ENCODE results near the gene DLGAP4. TPM values are rescaled to one million over a fixed set of nuclear protein-coding genes. Genes with fewer than 3 reads are reported as not detected.

The DLGAP4 gene
- total RNA-seq, 1 donor from 2014 or later, result 61.2 TPM

DNA sequence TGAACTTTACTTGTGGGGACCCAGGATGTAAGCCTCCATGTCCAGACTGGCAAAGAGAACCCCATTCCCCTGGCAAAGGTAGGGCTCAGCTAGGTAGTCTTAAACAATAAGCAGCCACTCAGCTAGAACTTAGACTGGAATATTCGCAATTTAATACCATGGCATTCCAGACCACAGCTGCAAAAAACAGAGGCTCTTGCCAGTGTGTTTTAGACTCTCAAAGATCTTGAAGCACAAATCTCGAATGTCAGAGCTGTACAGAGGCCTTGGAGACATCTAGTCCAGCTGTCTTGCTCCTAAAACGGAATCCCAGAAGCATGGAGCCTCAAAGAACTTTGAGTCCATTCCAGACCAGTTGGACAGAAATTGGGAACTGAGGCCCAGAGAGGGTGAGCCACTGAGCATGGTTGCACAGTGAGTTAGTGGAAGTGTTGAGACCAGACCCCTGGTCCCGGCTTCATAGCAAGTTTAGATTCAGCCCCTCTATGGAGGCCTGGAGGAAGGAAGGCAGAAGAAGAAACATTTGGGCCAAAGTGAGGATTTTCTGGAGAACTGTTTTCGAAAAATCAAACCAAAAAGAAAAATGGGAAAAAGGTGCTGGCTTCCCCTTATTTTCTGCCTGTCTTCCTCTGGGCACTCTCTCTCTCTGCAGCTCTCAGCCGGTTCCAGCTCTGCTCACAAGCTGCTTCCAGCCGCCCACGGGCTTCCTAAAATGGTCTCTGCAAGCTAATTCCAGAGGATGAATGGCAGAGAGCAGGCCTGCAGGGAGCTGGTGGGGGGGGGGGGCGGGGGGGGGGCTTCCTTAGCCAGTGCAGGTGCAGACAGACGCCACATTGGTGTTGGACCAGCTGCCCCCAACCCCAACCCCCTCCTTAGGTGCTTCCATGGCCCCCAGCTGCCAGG lies 37.4 kb upstream of the DLGAP4 start:
- no peaks in the 10 kb centered on the region for H3K36me3 ChIP-seq
- no peaks in the 10 kb centered on the region for H3K27me3 ChIP-seq
- no peaks in the 10 kb centered on the region for H3K4me1 ChIP-seq
- TF ChIP-seq, protein P1, sequence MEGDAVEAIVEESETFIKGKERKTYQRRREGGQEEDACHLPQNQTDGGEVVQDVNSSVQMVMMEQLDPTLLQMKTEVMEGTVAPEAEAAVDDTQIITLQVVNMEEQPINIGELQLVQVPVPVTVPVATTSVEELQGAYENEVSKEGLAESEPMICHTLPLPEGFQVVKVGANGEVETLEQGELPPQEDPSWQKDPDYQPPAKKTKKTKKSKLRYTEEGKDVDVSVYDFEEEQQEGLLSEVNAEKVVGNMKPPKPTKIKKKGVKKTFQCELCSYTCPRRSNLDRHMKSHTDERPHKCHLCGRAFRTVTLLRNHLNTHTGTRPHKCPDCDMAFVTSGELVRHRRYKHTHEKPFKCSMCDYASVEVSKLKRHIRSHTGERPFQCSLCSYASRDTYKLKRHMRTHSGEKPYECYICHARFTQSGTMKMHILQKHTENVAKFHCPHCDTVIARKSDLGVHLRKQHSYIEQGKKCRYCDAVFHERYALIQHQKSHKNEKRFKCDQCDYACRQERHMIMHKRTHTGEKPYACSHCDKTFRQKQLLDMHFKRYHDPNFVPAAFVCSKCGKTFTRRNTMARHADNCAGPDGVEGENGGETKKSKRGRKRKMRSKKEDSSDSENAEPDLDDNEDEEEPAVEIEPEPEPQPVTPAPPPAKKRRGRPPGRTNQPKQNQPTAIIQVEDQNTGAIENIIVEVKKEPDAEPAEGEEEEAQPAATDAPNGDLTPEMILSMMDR (IDR thresholded peaks at IDR 0.05), result no peak
- ATAC-seq, result no peak
- H3K4me3 ChIP-seq, result no peak overlapping the region
- no peak for DNase-seq
- intact Hi-C loops (cut with DNase I), result no loop called here
- H3K9me3 ChIP-seq, result no peaks in the 10 kb centered on the region
- no peak overlapping the region for H3K27ac ChIP-seq

DNA sequence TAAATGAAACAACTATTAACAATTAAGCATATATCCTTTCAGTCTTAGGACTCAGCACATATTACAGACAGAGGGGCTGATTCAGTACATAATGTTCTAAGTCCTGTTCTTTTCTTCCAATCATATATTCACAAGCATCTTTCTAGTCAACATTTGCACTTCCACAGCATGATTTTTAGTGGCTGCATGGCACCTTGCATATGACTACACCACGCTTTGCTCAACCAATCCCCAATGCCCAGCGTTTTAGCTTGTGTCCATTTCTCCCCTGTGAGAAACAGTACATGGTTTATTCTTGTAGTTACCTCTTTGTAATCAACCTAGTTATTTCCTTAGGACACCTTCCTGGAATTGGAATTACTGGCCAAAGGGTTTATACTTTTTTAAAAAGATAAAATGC lies 36.6 kb upstream of the DLGAP4 start:
- Histone ChIP-seq H3K4me3 (no peak overlapping the region), H3K36me3 (no peaks in the 10 kb centered on the region), H3K27me3 (no peaks in the 10 kb centered on the region), H3K9me3 (no peaks in the 10 kb centered on the region), H3K27ac (no peak overlapping the region), H3K4me1 (no peaks in the 10 kb centered on the region)
- ATAC-seq (no peak), DNase-seq (no peak)
- TF ChIP-seq, protein P1 (IDR thresholded peaks at IDR 0.05), result no peak
- intact Hi-C loops (cut with DNase I), result no loop called here

DNA sequence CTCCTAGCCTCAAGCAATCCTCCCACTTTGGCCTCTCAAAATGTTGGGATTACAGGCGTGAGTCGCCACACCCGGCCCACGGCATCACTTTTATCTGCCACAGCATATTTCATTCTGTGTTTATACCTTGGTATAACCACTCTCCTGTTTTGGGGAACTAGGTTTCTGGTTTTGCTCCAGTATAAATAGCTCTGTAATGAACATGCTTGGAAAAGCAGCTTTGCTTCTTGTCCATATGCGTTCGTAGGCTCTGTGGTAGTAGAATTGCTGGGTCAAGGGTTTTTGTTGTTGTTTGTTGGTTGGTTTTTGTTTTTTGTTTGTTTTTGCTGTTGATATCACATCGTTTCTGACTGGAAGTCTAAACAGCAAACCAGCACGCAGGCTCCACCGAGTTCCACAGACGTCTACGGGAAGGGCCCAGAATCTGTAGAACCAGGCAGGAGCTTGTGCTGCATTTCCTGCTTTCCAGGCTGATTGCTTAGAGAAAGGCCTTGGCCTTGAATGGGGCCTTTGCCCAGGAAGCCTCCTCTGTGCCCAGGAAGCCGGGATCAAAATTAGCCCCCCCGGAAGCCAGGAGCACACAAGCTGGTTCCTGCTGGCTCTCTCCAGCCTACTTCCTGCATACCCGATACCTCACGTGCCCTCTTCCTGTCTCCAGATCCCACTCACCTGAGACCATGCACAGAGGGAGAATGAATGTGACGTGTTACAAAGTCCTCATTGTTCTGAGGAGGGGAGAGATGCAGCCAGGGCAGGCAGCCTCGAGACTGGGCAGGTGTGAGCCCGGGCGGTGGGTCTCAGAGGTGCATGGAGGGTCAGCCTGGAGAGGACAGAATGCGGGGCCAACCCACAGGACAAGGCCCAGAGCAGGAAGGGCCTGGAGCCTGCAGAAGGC lies 35.1 kb upstream of the DLGAP4 start:
- TF ChIP-seq, protein P1 (IDR thresholded peaks at IDR 0.05), result no peak

DNA sequence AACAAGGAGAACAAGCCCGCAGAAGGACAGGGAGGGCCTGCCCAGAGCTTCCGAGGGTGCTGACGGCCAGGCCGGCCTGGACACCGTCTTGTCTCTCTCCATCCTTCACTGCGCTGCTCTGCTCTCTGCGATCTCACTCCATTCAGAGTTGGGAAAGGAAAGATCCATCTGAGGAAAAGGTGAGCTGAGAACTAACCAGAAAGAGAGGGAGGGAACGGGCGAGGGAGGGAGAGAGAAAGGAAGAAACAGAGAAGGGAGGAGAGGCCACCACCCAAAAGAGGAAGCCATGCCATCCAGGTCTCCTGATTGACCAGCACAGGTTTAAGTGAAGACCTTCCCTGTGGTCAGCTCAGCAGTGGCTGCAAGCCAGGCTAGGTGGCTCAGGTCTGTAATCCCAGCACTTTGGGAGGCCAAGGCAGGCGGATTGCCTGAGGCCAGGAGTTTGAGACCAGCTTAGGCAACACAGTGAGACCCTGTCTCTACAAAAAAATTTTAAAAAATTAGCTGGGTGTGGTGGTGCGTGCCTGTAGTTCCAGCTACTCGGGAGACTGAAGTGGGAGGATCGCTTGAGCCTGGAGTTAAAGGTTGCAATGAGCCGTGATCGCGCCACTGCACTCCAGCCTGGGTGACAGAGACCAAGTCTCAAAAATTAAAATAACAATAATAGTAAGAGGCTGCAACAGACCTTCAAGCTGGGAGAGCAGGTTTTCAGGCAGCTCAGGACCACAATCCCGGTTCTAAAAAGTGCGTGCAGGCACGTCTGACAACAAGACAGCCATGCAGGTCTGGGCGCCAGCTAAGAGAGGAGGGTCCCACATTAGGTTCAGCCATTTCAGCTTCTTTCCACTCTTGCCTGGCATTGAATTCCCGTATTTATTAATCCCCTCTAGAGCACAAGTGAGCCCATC lies 34.2 kb upstream of the DLGAP4 start:
- DNase-seq, result no peak
- no peaks in the 10 kb centered on the region for H3K4me1 ChIP-seq
- intact Hi-C loops (cut with DNase I), result no loop called here
- H3K27ac ChIP-seq, result no peak overlapping the region
- ATAC-seq, result no peak
- TF ChIP-seq, protein P1 (IDR thresholded peaks at IDR 0.05), result no peak
- no peaks in the 10 kb centered on the region for H3K36me3 ChIP-seq
- H3K9me3 ChIP-seq, result no peaks in the 10 kb centered on the region
- no peak overlapping the region for H3K4me3 ChIP-seq
- H3K27me3 ChIP-seq, result no peaks in the 10 kb centered on the region

More for the DNA sequence above, 35.1 kb upstream of the DLGAP4 start:
- H3K36me3 ChIP-seq, result no peaks in the 10 kb centered on the region
- intact Hi-C loops (cut with DNase I), result no loop called here
- DNase-seq (no peak), ATAC-seq (no peak)
- no peaks in the 10 kb centered on the region for H3K27me3 ChIP-seq
- H3K4me3 ChIP-seq, result no peak overlapping the region
- H3K9me3 ChIP-seq, result no peaks in the 10 kb centered on the region
- no peak overlapping the region for H3K27ac ChIP-seq
- no peaks in the 10 kb centered on the region for H3K4me1 ChIP-seq

All from upper lobe of right lung (tissue), 1 donor.